ENCODE results near the gene TMEM163.

- TF ChIP-seq FOSL1 (IDR thresholded peaks at IDR 0.05; ENCODE audit: low read depth) (no peak), EZH2 (IDR thresholded peaks at IDR 0.05) (no peak), CTCF (IDR thresholded peaks at IDR 0.05 in 2 of 3, conservative IDR thresholded peaks at IDR 0.05 in 1 of 3; ENCODE audit: borderline replicate concordance in 1 of 3, insufficient read depth in 1 of 3, low read depth in 2 of 3, low read length in 2 of 3) (no peak), POLR2AphosphoS5 (IDR thresholded peaks at IDR 0.05; ENCODE audit: low read depth, low read length) (no peak), POLR2A (IDR thresholded peaks at IDR 0.05; ENCODE audit: borderline replicate concordance, extremely low read depth, insufficient read depth, insufficient read length) (no peak), MAX (IDR thresholded peaks at IDR 0.05) (no peak), YY1 (IDR thresholded peaks at IDR 0.05; ENCODE audit: extremely low read depth, insufficient replicate concordance, low read depth, low read length) (no peak), SIN3A (IDR thresholded peaks at IDR 0.05; ENCODE audit: low read depth) (no peak), EZH2phosphoT487 (IDR thresholded peaks at IDR 0.05; ENCODE audit: borderline replicate concordance) (no peak), TCF7L2 (IDR thresholded peaks at IDR 0.05; ENCODE audit: borderline replicate concordance, extremely low read depth, insufficient read depth, insufficient read length) (no peak), ZNF274 (IDR thresholded peaks at IDR 0.05; ENCODE audit: low read depth, low read length) (no peak), RAD21 (IDR thresholded peaks at IDR 0.05; ENCODE audit: low read depth) (no peak), ZBTB33 (IDR thresholded peaks at IDR 0.05; ENCODE audit: extremely low read depth, insufficient replicate concordance, low read length) (no peak)
These were observed 99.5 kb downstream of the TMEM163 start for GRCh38 chr2:134619250-134619649.

All from HCT116 (cell line).